DOHH2 (cell line): ENCODE measurements around the gene PAN3.

Experiments
- CTCF ChIP-seq: fragments of 200-600 bp; sonication (generic); IDR thresholded peaks from one replicate; pipeline ENCODE4 v1.5.1; 2014; ENCODE audit warnings: antibody characterized with exemption, mild to moderate bottlenecking, low read depth, low read length; ENCODE audit not compliant: poor library complexity, severe bottlenecking
- EZH2phosphoT487 ChIP-seq: fragments of 200-600 bp; sonication (generic); IDR thresholded peaks from 2 replicates; pipeline ENCODE4 v1.6.1; 2017; ENCODE audit warnings: borderline replicate concordance, mild to moderate bottlenecking, antibody characterized with exemption, low read length, moderate library complexity, mixed read lengths

- TF ChIP-seq CTCF = no peak
- no peak for TF ChIP-seq EZH2phosphoT487
Measured at GRCh38 chr13:28297341-28297740, 159.0 kb downstream of the PAN3 start.
